Activated CD4-positive, alpha-beta T cell treated with anti-CD3 and anti-CD28 coated beads, Interleukin-2, amount 50 U/mL, for 48 hours (primary cell): ENCODE measurements around the gene CDHR4.
A peak's percentile ranks its signal among the peaks of the same experiment; 100 is the strongest.
"Not testable (repeated sequence)": the region's sequence is repeated elsewhere in the genome, so short reads cannot be mapped to it uniquely, and the experiment has no call there.

Experiments
- DNase-seq, 2 experiments: peaks; one replicate each; pipeline ENCODE4 v3.0.0-alpha.2; 2020

CDHR4 gene, protein sequence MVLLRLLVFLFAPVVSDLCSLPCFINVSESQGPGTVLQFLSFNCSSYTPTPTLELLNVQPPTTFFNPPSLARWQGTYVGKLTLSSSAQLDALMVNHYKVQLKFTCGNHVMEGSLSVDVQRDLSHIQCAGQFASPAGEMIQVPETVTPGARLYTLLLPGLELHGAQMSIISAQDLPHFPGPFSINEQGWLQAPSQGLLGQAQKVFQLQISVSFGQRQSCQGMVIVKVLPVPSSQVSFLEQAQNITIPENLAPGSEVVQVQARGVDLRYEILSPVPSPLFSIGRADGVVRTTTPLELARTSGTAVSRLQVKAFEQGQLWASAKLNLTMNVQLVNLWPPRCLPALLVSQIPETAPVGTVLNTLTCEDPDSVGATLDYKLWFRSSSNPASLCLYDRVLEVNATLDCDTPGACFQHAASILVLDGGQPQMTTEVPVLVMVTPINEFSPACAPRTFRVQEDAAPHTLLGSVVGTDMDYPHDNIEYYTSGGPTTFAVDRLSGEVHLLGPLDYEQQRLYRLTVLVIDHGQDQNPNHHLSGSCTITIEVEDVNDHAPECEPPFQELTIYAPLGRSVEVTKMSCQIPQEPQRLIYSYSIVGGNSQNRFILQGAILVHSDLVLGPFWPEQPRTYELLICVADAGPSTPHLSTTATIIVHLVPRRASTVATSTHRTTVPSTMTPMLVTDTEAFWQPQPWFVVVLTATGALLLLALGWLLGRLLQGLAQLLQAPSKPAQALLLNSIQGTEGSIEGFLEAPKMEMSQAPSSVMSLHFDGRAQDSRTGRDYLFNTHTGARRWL

DNA sequence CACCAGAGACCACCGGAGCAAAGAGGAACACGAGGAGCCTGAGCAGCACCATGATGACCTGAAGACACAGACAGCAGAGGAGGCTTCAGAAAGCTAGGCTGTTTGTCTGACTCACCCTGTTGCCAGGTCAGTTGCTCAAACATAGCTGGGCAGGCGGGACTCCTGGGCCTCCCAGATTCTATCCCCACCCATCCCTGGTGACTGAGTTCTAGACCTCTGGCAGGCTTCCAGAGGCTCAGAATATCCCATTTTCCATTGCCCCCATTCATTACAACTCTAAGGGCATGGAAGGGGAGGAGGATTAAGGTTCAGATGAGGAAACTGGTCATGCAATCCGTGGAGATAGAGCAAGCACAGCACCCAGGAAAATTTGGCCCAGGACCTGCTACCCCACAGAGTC lies at the start of gene CDHR4:
Gene CDHR4, minus strand, starts transcription at position 113 of the 400 bp plus-strand sequence. Its CDS starts 61 bp downstream, at position 52.
- DNase-seq, result no peak

DNA sequence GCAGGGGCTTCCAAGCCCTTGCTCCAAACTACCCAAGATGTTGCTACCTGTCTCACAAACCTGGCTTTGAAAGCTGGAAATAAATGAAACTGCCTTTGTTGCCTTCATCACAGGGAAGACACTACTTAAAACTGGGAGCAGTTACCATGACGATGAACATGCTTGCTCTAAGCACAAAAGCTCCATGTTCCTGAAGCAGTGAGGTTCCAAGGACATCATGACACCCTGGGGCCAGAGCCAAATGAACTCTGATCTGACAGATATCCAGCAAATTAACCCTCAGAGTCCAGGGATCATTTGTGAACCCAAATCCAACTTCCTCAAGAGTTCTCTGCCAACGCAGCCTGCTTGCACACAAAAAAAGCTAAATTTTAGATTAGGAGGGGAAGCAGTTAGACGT lies 46.0 kb upstream of the CDHR4 start:
- DNase-seq, result no peak

DNA sequence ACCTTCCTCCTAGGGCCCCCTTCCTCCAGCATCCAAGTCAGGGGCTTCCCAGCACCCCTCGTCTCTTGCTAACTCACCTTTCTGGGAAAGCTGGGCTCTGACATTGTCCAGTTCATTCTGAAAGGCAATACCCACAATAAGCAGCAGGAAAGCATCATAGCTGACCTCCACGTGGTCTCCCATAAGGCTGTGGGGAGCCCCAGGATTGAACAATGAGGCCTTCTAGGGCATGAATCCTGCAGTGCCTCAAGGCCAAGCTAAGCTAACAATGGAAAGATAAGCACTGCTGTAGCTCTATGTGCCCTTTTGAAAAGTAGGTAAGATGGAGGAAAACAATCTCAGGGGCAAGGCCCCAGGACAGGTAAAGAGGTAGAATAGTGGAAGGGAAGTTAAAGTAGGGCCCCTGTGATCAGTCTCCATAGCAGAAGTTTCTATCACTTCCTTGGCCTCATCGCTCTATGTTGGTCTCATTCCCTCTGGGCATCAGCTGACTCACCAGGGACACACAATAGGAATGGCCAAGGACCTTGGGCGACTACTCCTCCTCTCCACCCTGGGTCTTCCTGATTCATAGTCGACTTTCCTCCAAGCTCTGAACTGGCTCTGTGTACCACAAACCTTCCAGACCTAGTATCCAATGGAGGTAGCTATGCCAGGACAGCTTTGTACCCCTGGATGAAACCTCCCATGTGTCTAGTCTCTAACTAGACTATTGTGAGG lies 45.0 kb upstream of the CDHR4 start:
- DNase-seq, result no peak

DNA sequence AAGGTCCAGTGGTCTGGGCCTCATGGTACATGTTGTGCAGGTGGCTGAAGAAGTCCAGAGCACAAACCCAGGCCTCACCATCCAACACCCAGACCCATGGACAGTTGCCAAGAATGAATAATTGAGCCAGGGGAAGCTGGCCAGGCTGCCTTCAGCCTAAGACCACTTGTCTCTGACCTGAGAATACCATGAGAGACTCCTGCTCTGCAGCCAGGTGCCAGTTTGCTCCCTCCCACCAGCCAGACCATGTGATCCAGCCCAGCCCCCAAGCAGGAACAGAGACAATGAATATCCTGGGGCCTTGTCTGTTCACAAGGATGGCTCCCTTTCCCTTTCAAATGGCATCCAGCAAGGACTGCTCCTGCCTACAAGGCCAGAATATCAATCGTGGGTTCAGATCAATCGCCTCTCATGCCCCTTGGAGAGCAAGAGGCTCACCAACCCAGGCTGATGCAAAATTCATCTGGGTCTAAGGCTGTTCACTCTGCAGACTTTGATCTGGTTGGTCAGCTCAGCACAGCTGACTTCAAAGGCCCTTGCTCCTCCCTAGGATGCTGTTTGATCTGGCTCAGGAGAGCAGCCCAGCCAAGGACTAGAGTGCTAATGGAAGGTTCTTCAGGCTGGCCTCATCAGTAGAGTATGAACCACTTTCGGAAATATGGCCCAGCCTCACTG lies 43.3 kb upstream of the CDHR4 start:
- DNase-seq, result no peak

DNA sequence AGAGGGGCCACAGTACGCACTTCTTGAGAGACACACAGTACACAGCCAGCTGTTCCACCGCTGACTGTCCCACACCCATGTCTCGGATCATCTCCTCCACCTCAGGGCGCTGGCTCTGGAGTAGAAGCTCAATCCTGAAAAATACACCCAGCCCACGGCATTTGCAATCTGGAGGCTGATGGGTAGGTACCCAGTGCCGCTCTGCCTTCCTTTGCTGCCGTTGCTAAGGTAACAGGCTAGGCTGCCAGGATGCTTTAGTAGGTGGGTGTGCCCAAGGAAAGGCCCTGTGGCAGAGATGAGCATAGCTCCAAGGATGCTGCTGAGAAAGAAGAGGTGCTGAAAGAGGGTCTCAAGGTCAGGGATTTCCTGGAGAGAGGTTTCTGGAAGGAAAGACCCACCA lies 42.1 kb upstream of the CDHR4 start:
- no peak for DNase-seq

DNA sequence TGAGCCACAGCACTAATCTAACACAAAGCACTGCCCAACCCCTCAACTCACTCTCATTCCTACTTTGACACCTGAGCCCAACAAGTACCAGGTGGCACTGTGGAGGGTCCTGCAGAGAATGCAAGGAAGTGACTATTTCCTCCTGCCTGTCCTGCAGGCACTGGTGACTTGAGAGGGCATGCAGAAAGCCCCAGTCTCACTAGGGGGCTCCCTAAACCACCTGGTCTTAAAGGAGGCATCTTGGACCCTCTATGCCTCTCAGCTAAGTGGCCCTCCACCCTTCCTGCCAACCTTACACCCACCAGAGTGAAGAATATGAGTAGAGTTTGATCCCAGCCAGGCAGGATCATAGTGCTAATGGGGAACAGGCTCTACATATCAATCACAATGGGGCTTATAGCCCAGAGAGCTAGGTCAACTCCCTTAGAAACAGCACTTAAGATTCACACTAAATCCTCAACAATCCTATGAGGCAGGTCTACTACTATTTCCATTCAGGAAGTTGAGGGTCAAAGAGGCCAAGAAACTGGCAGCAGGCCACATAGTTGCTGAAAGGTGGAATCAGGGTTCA lies 41.5 kb upstream of the CDHR4 start:
- peak in 1 of 2 experiments; percentile 9 for DNase-seq

DNA sequence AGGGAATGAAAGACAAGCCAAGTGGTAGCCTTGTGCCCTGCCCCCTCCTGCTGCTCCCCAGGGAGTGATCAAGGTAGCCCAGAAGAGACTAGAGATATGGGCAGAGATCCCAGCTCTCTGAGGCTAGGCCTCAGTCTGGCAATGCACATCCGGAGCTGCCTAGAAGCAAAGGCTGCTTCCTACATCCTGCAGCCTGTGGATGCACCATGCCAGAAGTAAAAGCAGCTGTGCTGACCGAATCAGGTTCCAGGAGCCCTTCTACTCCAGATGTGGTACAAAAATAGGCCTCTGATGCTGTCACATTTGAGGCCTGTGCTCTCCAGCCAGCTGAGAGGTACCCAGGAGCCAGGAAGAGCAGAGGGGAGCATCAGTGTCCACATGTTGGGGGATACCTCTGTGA lies 40.7 kb upstream of the CDHR4 start:
- no peak for DNase-seq

DNA sequence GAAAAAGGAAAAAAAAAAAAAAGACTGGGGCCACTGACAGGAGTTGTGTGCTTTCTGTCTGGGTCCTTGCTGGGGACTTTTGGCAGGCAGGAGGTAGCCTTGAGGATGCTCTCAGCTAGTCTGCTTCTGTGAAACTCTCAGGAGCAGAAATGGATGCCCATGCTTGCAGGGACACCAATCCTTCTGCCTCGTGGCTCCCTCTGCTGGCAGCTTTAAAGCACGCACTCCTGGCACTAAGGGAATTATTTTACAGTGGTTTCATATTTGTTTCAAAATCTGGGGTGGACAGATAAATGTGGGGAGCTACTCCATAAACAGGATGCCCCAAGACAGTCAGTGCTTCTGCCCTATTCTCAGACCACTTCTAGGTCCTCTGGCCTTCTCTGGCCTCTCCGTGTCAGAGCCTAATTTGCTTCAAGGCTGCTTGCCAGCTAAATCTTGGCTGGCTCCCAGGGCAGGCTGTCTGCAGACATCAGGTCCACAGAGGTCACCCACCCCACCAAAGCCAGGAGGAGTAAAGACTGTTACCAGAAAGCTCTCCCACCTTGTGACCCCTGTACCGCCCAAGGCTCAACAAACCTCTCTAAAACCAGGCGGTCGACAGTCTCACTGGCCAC lies 39.6 kb upstream of the CDHR4 start:
- peak; percentile 83 to 84 for DNase-seq

DNA sequence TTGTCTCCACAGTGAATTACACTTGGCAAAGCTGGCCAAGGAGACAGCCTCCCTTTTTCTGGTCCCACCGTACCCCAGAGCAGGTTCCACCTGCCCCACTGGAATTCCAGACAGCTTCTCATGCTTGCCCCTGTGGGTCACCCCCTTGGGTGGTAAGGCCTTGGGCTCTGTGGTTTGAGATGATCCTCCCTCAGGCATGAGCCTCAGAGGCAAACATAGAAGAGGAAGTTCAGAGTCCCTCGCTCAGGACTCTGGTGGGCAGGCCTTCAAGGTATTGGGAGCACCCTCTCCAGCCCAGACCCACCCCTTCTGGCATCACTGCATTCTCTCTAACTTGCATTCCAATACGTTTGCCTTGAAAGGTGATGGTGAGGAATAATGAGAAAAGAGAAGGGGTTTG lies 31.7 kb upstream of the CDHR4 start:
- DNase-seq, result no peak

DNA sequence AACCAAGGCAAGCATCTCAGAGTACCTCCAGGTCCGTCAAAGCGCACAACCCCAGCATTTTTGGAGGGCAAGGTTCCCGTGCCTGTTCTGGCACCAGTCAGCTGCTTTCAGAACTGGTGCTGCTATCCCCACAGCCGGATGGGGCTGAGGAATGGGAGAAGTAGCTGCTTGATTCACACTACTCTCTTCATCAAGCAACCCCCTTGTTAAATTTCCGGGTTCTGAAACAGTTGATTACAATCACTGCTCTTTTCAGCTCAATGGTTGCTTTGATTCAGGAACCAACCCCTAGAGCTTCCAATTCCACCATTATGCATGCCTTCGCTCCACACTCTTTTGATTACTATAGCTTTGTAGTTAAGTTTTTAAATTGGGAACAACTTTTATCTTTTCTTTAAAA lies 26.3 kb upstream of the CDHR4 start:
- DNase-seq, result no peak

DNA sequence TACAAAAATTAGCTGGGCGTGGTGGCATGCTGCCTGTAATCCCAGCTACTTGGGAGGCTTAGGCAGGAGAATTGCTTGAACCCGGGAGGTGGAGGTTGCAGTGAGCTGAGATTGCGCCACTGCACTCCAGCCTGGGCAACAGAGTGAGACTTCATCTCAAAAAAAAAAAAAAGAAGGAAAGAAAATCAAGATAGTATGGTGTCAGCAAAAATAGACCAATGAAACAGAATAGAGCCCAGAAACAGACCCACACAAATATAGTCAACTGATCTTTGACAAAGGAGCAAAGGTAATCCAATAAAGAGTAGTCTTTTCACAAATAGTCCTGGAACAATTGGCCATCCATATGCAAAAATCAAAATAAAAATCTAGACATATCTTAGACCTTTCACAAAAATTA lies 23.5 kb upstream of the CDHR4 start:
- DNase-seq, result not testable (repeated sequence)

DNA sequence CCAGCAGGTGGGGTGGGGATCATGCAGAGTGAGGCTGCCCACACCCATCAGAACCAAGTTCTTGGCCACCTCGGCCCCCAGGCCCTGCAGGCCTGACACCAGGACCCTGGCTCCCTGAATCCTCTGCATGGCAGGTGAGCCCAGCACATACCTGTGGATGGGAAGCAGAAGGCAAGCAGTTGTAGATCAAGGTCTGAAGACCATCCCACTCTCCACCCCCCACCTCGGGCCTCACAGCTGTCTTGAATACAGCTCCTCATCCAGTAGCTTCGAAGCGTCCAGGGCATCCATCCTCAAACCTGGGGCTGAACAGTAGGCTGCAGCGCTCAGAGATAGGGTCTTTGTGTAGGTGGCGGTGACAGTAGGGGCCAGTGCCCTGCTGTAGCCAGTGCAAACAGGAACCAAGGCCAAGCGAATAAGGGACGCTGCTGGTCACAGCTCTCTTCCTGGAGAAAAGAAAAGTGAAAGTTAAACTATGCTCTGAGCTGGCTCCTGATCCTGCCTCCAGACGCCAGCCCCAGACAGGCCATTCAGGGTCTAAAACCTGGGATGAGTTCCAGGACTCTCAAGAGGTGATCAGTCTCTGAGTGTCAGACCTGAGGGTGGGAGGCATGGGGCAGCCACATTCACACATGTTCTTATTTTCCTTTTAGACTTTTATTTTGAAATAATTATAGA lies 14.0 kb upstream of the CDHR4 start, which contains the start of gene UBA7:
Gene UBA7, minus strand, starts transcription at position 457 of the 678 bp plus-strand sequence. Its CDS starts 166 bp downstream, at position 291.
- DNase-seq, result peak; percentile 37 to 52

DNA sequence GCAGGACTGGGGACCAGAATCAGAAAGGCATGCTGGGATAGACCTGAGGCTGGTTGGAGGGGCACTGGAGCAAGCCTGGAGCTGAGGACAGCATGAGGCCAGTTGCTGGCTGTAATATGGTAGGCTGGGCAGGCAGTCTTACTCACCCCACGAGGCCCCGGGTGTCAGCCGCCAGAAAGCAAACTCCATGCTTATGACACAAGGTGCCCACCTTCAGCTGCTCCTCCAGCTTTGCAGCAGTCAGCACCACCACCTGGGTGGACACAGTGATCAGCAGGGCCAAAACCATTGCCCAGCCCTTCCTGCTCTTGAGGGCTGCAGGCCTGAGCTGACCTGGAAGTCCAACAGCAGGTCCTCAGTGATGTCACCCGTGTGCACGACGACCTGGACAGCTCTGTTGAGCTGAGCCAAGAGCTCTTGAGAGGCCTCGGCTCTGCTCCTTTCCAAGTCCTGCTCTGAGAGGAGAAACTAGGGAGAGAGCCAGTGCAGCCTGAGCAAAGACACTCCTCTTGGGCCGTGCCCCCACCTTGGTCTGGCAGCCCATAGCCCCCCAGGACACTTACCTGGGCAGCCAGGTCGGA lies 13.3 kb upstream of the CDHR4 start:
- no peak for DNase-seq

DNA sequence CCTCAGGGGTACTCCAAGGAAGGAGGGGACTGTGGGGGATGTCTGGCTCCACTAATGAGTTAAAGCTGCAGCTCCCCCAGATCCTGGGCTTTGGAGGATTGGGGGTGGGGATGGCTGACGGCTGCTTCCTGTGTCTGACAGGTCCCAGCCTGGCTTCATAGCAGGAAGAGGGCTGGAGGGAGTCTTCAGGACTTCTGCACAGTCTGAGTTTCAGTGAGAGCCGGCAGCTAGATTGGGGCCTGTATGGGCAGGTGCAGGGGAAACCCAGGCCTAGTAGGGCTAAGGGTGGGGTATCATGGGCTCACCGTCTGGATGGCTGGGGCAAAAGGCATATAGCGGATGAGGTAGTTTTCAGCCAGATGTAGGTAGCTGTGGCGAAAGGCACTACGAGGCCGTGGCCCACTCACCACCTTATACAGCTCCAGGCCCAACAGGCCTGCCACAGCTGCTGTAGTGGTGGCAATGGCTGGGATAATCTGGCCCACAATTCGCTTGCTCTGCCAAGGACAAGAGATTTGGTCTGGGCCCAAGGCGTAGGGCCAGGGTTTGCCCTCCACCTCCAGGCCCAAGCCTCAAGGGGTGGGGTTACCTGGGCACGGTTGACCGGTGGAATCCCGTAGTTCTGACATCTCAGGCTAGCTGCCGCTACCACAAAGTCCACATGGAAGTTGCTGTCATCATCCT lies 7.9 kb upstream of the CDHR4 start:
- no peak for DNase-seq

DNA sequence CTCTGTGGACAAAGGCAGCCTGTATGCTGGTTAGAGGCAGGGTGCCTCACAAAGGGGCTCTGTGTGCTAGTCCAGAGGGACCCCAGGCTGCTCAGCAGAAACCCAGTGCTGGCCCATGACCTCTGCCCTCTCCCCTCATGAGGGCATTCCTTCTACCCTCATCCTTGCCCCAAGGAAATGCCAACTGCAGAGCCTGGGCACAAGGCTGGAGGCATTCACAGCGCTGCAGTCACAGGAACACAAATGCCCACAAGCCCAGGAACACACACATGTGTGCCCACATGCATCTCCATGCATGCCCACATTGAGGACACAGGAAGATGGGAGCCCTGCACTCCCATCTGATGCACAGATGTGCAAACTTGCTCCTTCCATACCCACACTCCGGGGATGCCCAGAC lies 7.2 kb upstream of the CDHR4 start:
- DNase-seq, result no peak

DNA sequence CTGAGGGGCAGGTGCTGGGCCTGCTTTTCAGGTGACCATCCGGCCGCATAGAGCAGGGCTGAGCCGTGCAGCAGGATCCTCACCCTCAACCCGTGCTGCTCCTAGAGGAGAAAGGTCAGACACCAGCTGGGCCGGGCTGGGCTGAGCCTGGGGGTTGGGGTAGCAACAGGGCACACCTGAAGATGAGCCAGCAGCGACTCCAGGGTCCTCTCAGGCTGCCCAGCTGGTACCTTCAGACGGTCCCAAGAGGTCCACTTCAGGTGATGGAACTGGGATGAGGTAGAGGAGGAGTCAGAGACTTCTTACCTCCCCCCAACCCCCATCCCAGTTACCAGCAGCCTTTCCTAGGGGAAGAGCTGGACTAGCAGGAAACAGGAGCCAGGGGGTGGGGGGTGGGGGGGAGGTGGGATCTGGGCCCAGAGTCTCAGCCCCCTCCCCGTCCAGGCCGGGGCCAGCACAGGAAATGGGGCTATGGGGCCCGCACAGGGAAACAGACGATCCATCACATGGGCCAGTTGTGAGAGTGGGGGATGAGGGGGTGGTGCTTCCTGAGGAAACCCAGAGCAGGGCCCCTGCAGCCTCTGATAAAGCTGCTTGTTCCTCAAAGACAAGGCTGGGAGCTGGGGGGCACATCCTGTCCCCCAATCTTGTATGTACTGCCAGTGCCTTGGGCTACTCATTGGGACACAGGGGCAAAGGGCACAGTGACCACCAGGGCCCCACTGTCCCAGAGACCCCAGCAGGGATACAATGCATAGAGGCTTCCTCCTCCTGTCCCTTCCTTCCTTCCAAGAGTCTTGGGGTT lies 6.4 kb upstream of the CDHR4 start:
- peak in 1 of 2 experiments; percentile 19 for DNase-seq

DNA sequence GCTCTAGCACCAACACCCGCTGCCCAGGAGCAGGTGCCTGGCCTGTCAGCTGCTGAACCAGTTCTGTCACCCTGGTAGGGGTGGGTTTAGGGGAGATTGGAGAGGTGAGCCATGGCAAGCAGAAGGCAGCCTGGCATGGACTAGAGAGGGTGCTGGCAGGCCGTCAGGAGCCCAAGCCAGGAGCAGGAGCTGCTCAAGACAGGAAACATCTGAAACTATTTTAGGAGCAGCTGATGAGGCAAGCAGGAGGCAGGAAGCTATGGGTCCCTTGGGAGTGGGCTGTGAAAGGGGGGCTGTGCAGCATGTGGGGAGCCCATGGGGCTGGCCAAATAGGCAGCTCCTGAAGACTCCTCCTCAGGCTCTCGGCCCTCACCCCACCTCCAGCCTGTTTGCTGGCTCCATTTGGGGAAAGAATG lies 5.7 kb upstream of the CDHR4 start:
- no peak for DNase-seq

DNA sequence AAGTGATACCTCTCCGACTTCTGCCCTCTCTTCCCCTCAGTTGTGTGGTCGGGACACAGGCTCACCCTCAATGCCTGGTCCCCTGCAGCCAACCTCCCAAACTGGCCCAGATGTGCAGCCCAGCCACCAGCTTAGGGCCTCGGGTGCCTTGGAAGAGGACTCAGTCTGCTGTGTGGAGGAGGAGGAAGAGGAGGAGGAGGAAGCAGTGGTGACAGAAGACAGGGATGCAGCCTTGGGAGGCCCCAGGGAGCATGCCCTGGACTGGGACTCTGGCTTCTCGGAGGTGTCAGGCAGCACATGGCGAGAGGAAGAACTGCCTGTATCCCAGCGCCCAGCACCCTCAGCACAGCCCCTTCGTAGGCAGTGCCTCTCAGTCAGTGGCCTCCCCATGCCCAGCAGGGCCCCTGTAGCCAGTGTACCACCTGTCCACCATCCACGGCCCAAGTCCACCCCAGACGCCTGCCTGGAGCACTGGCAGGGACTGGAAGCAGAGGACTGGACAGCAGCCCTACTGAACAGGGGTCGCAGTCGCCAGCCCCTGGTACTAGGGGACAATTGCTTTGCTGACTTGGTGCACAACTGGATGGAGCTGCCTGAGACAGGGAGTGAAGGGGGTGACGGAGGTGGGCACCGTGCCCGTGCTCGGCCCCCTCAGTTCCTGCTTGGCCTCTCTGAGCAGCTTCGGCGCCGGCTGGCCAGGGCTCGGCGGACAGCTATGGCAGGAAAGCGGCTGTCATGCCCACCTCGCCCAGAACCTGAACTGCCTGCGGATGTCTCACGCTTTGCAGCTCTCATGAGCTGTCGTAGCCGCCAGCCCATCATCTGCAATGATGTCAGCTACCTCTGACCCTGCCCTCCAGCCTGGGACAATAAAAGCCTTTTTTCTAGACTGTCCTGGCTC lies 4.7 kb upstream of the CDHR4 start:
- DNase-seq, result no peak
